Esophagus squamous epithelium (tissue), 5 donors: ENCODE data around the gene FBXL17. TPM values are rescaled to one million over a fixed set of nuclear protein-coding genes. Genes with fewer than 3 reads are reported as not detected.

Source experiments
- DNase-seq: peaks from one replicate; lab custom pipeline; 2025; lab: John Stamatoyannopoulos, UW
- H3K27ac ChIP-seq, 4 donors: fragments of 200-600 bp; sonication (generic); one replicate each; pipeline ENCODE4 v1.5.1; 2016 to 2019; ENCODE audit warnings: mild to moderate bottlenecking in 1 of 4
- H3K27me3 ChIP-seq, 4 donors: fragments of 200-600 bp; sonication (generic); 1 replicate in 3 of 4; 2 replicates in 1 of 4; pipeline versions ENCODE4 v1.5.1 to v1.6.0; 2017 to 2021; ENCODE audit warnings: antibody characterized with exemption in 1 of 4
- H3K36me3 ChIP-seq, 3 donors: fragments of 200-600 bp; sonication (generic); one replicate each; pipeline ENCODE4 v1.5.1; 2016 to 2019
- H3K4me1 ChIP-seq, 3 donors: fragments of 200-600 bp; sonication (generic); one replicate each; pipeline ENCODE4 v1.5.1; 2017 to 2019
- H3K4me3 ChIP-seq, 4 donors: fragments of 200-600 bp; sonication (generic); 1 replicate in 3 of 4; 2 replicates in 1 of 4; pipeline ENCODE4 v1.5.1; 2016 to 2019; ENCODE audit warnings: mild to moderate bottlenecking in 2 of 4, moderate library complexity in 1 of 4
- H3K9me3 ChIP-seq, 3 donors: fragments of 200-600 bp; sonication (generic); one replicate each; pipeline ENCODE4 v1.5.1; 2016 to 2019
- POLR2A ChIP-seq, 4 donors: fragments of 450-650 bp; IDR thresholded peaks; one replicate each; pipeline ENCODE4 v1.6.1; 2017; ENCODE audit warnings: antibody characterized with exemption in 4 of 4, mild to moderate bottlenecking in 4 of 4, moderate library complexity in 3 of 4
- WGBS, 2 donors: methylation state at CpG; one replicate each; pipeline ENCODE4 v1.1.5; 2018; 5-methylcytosine and 5-hydroxymethylcytosine counted together
- intact Hi-C: fragments of 100-400 bp; cut with DNase I; formaldehyde crosslinking; loops from one replicate; pipeline ENCODE4 v1.15.0; 2022
- total RNA-seq, 4 donors: library from RNA; depleted of rRNA; stranded (reverse); fragments of >200 nt; gene quantifications; one replicate each; pipeline ENCODE4 v1.1.0, GENCODE V29; 2016
- TF ChIP-seq, protein P1 (sequence below), 6 experiments: fragments of 450-650 bp in 4 of 6; fragments of 200-600 bp in 2 of 6; sonication (generic) in 2 of 6; IDR thresholded peaks; one replicate each; pipeline ENCODE4 v1.5.1; 2016 to 2019; ENCODE audit warnings: antibody characterized with exemption in 6 of 6, mild to moderate bottlenecking in 4 of 6, moderate library complexity in 4 of 6
- donor health status: DM: yes; HTN: yes; CAD: no.

Gene FBXL17
- total RNA-seq, 4 donors from 2014 or later: 11.8 to 23.5 (median 13.8) TPM

- WGBS, 2 donors: 76 to 79% methylated on average over 7 of the region's 7 CpGs
- no peaks in the 10 kb centered on the region for H3K4me1 ChIP-seq
- H3K4me3 ChIP-seq: no peak overlapping the region
- no peak for DNase-seq
- no peaks in the 10 kb centered on the region for H3K9me3 ChIP-seq
- TF ChIP-seq POLR2A (IDR thresholded peaks at IDR 0.05): no peak
- TF ChIP-seq, protein P1, sequence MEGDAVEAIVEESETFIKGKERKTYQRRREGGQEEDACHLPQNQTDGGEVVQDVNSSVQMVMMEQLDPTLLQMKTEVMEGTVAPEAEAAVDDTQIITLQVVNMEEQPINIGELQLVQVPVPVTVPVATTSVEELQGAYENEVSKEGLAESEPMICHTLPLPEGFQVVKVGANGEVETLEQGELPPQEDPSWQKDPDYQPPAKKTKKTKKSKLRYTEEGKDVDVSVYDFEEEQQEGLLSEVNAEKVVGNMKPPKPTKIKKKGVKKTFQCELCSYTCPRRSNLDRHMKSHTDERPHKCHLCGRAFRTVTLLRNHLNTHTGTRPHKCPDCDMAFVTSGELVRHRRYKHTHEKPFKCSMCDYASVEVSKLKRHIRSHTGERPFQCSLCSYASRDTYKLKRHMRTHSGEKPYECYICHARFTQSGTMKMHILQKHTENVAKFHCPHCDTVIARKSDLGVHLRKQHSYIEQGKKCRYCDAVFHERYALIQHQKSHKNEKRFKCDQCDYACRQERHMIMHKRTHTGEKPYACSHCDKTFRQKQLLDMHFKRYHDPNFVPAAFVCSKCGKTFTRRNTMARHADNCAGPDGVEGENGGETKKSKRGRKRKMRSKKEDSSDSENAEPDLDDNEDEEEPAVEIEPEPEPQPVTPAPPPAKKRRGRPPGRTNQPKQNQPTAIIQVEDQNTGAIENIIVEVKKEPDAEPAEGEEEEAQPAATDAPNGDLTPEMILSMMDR (IDR thresholded peaks at IDR 0.05): no peak
- H3K27me3 ChIP-seq: no peaks in the 10 kb centered on the region
- no peak overlapping the region for H3K27ac ChIP-seq
- H3K36me3 ChIP-seq: peaks cover 0 to 9% (median 0%) of the 10 kb centered on the region in 3 donors
- intact Hi-C loops: no loop called here
Observed at GRCh38 chr5:108181975-108182374, 199.9 kb downstream of the FBXL17 start.

DNA sequence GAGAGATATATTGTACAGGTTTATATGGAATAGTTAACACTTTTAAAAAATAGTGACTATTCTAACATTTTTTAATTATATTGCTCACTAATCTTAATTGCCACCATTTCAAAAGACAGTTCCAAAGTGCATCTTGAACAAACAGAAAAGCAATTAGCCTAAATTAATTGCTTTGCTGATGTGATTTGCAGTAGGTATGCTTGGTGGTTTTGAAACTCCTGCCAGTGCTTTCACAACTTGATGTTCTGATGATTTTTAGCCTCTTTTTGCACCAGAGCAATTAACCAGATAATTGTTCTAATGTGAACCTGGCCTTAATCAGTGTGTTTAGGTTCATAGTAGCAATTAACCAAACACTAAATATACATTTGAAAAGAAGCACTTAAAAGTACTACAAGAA, 207.6 kb downstream of the FBXL17 start:
- TF ChIP-seq, protein P1 (IDR thresholded peaks at IDR 0.05): no peak
- no peak for TF ChIP-seq POLR2A (IDR thresholded peaks at IDR 0.05)
- H3K27ac ChIP-seq: no peak overlapping the region
- H3K4me1 ChIP-seq: no peaks in the 10 kb centered on the region
- DNase-seq: no peak
- H3K27me3 ChIP-seq: no peaks in the 10 kb centered on the region
- H3K9me3 ChIP-seq: no peaks in the 10 kb centered on the region
- H3K36me3 ChIP-seq: peaks cover 0 to 6% (median 0%) of the 10 kb centered on the region in 3 donors
- intact Hi-C loops: no loop called here
- no peak overlapping the region for H3K4me3 ChIP-seq

DNA sequence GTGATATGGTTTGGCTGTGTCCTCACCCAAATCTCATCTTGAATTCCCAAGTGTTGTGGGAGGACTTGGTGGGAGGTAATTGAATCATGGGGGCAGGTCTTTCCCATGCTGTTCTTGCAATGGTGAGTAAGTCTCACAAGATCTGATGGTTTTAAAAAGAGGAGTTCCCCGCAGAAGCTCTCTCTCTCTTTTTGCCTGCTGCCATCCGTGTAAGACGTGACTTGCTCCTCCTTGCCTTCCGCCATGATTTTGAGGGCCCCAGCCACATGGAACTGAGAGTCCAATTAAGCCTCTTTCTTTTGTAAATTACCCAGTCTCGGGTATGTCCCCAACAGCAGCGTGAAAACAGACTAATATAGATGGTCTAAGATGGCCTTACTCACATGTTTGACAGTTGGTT, 210.1 kb downstream of the FBXL17 start:
- Histone ChIP-seq H3K4me1 (no peaks in the 10 kb centered on the region), H3K27ac (no peak overlapping the region), H3K4me3 (no peak overlapping the region), H3K36me3 (peaks cover 0 to 6% (median 0%) of the 10 kb centered on the region in 3 donors), H3K27me3 (no peaks in the 10 kb centered on the region), H3K9me3 (no peaks in the 10 kb centered on the region)
- DNase-seq: no peak
- intact Hi-C loops: no loop called here
- WGBS, 2 donors: 95 to 97% methylated on average over 6 of the region's 6 CpGs
- TF ChIP-seq, protein P1 (IDR thresholded peaks at IDR 0.05): no peak
- TF ChIP-seq POLR2A (IDR thresholded peaks at IDR 0.05): no peak

DNA sequence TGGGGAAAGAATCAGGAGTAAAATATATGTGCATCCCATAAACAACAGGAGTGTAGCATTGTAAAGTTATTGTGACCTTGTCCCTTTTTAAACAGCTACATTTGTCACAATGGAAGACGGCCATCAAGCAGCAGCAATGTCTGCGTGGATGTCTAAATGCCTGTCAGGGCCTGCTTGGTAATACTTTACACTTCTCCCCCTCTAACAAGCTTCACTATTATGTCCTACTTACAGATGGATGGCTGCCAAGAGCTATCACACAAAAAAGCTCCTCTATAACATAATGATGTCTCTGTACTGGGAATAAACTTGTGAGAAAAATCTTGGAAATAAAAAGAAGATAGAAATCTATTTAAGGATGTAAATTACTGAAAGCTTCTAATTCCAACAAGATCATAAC, 213.0 kb downstream of the FBXL17 start:
- no peak overlapping the region for H3K4me3 ChIP-seq
- no peak for DNase-seq
- intact Hi-C loops: no loop called here
- no peak for TF ChIP-seq POLR2A (IDR thresholded peaks at IDR 0.05)
- TF ChIP-seq, protein P1 (IDR thresholded peaks at IDR 0.05): no peak
- WGBS, 2 donors: 40 to 65% methylated on average over 2 of the region's 2 CpGs
- no peak overlapping the region for H3K27ac ChIP-seq
- no peaks in the 10 kb centered on the region for H3K4me1 ChIP-seq
- H3K27me3 ChIP-seq: no peaks in the 10 kb centered on the region
- peaks cover 0 to 6% (median 0%) of the 10 kb centered on the region in 3 donors for H3K36me3 ChIP-seq
- H3K9me3 ChIP-seq: no peaks in the 10 kb centered on the region

DNA sequence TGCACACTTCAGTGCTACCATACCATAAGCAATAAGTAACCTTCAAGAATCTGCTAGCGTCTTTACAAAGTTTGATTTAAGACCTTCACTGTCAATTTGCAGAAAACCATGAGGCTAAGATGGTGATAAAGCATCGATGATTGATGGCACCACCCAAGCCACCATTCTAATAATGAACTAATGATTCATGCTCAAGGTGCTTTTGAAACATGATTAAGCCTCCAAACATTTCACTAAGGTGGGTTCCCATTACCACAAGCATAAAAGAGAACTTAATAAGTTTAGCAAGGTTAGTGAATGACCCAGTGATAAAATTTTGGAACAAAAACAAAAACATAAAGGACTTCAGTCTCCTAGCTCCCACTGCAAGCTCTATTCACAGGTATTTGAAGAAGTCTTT, 214.7 kb downstream of the FBXL17 start:
- intact Hi-C loops: no loop called here
- H3K27me3 ChIP-seq: no peaks in the 10 kb centered on the region
- no peak for DNase-seq
- 89 to 92% methylated on average over 2 of the region's 2 CpGs for WGBS, 2 donors
- TF ChIP-seq POLR2A (IDR thresholded peaks at IDR 0.05): no peak
- TF ChIP-seq, protein P1 (IDR thresholded peaks at IDR 0.05): no peak
- no peak overlapping the region for H3K27ac ChIP-seq
- no peak overlapping the region for H3K4me3 ChIP-seq
- H3K4me1 ChIP-seq: no peaks in the 10 kb centered on the region
- no peaks in the 10 kb centered on the region for H3K9me3 ChIP-seq
- H3K36me3 ChIP-seq: peaks cover 0 to 6% (median 0%) of the 10 kb centered on the region in 3 donors
